Right lobe of liver (tissue), 4 donors: Measurements from ENCODE around the gene FCGBP.

Experiments used
- CTCF ChIP-seq, 4 donors: fragments of 200-600 bp in 3 of 4; fragments of 450-650 bp in 1 of 4; IDR thresholded peaks; one replicate each; pipeline versions ENCODE4 v1.5.1 to v1.8.0; 2016 to 2022; ENCODE audit warnings: antibody characterized with exemption in 4 of 4, mild to moderate bottlenecking in 2 of 4
- POLR2A ChIP-seq: fragments of 450-650 bp; IDR thresholded peaks from one replicate; pipeline ENCODE4 v1.6.1; 2017; ENCODE audit warnings: antibody characterized with exemption, mild to moderate bottlenecking
- donor health status: DM: no; HTN: no; CAD: no.
- donor health status: DM: no; HTN: no; CAD: no.
- donor health status: DM: no; HTN: yes; CAD: no.

DNA sequence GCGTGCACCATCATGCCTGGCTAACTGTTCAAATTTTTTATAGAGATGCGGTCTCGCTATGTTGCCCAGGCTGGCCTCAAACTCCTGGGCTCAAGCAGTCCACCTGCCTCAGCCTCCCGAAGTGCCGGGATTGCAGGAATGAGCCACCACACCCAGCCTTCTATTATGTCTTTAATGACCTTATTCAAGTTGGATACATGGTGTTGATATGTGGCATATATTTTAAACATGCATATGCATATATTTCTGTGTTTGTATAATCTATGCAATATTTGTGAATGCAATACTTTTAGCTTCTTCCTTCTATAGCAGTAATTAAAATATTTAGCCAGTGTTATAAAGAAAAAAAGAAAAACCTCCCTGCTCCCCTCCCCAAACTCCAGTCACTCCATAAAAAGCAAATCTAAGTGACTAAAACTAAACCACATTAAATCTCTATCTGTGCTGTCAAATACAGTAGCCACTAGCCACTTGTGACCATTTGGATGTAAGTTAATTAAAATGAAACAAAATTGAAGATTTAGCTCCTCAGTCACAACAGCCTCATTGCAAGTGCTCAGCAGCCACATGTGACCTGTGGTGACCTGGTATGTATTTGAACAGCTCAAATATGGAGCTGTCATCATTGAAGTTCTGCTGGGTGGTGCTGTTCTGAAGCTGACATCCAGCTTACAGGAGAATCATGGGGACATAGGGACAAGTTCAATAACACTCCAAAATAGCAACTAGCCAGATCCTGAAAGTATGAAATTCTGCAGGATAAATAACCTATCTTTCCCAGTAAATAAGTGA, 27.4 kb downstream of the FCGBP start:
- no peak for TF ChIP-seq CTCF (IDR thresholded peaks at IDR 0.05)
- TF ChIP-seq POLR2A: no peak
